ENCODE data around the gene FOXP1. TPM values are rescaled to one million over a fixed set of nuclear protein-coding genes. Genes with fewer than 3 reads are reported as not detected.

FOXP1 gene
- total and polyA plus RNA-seq, 9 donors, result 17.6 to 28.2 (median 20.5) TPM

- no peaks in the 10 kb centered on the region for H3K36me3 ChIP-seq (ENCODE audit: control insufficient read depth, insufficient read depth, low read length)
- H3K27ac ChIP-seq (ENCODE audit: low read length), result no peak overlapping the region
- WGBS (ENCODE audit: insufficient coverage), result 53% methylated on average over 3 of the region's 7 CpGs
- H3K9me3 ChIP-seq (replicated peaks; ENCODE audit: control insufficient read depth, low read depth, low read length), result no peaks in the 10 kb centered on the region
- H3K4me1 ChIP-seq (ENCODE audit: control insufficient read depth, insufficient read depth, low read length), result peaks cover 2% of the 10 kb centered on the region
- DNase-seq, result peak; percentile 38
- no peak overlapping the region for H3K4me3 ChIP-seq (ENCODE audit: low read length)
- no peaks in the 10 kb centered on the region for H3K27me3 ChIP-seq (ENCODE audit: control insufficient read depth, insufficient read depth, low read length)
These were observed 329.1 kb downstream of the FOXP1 start for GRCh38 chr3:71254281-71255057.

- Histone ChIP-seq H3K27ac (ENCODE audit: low read length) (no peak overlapping the region), H3K9me3 (replicated peaks; ENCODE audit: control insufficient read depth, low read depth, low read length) (no peaks in the 10 kb centered on the region), H3K4me1 (ENCODE audit: control insufficient read depth, insufficient read depth, low read length) (peaks cover 5% of the 10 kb centered on the region), H3K4me3 (ENCODE audit: low read length) (no peak overlapping the region), H3K27me3 (ENCODE audit: control insufficient read depth, insufficient read depth, low read length) (no peaks in the 10 kb centered on the region), H3K36me3 (ENCODE audit: control insufficient read depth, insufficient read depth, low read length) (no peaks in the 10 kb centered on the region)
- WGBS (ENCODE audit: insufficient coverage), result 80% methylated on average over 1 of the region's 2 CpGs
- no peak for DNase-seq
These were observed 330.4 kb downstream of the FOXP1 start for GRCh38 chr3:71253169-71253568.

GRCh38 chr3:71252466-71252865, 331.1 kb downstream of the FOXP1 start:
- DNase-seq, result no peak
- H3K27me3 ChIP-seq (ENCODE audit: control insufficient read depth, insufficient read depth, low read length), result no peaks in the 10 kb centered on the region
- no peaks in the 10 kb centered on the region for H3K9me3 ChIP-seq (replicated peaks; ENCODE audit: control insufficient read depth, low read depth, low read length)
- no CpG with 5 or more reads among the region's 2 CpGs for WGBS (ENCODE audit: insufficient coverage)
- H3K4me3 ChIP-seq (ENCODE audit: low read length), result no peak overlapping the region
- H3K4me1 ChIP-seq (ENCODE audit: control insufficient read depth, insufficient read depth, low read length), result peaks cover 8% of the 10 kb centered on the region
- no peak overlapping the region for H3K27ac ChIP-seq (ENCODE audit: low read length)
- no peaks in the 10 kb centered on the region for H3K36me3 ChIP-seq (ENCODE audit: control insufficient read depth, insufficient read depth, low read length)

GRCh38 chr3:71251156-71251775, 332.3 kb downstream of the FOXP1 start:
- DNase-seq, result no peak
- Histone ChIP-seq H3K27ac (ENCODE audit: low read length) (no peak overlapping the region), H3K4me1 (ENCODE audit: control insufficient read depth, insufficient read depth, low read length) (peaks cover 11% of the 10 kb centered on the region), H3K4me3 (ENCODE audit: low read length) (no peak overlapping the region), H3K27me3 (ENCODE audit: control insufficient read depth, insufficient read depth, low read length) (no peaks in the 10 kb centered on the region), H3K9me3 (replicated peaks; ENCODE audit: control insufficient read depth, low read depth, low read length) (no peaks in the 10 kb centered on the region), H3K36me3 (ENCODE audit: control insufficient read depth, insufficient read depth, low read length) (no peaks in the 10 kb centered on the region)
- WGBS (ENCODE audit: insufficient coverage), result 67% methylated on average over 1 of the region's 8 CpGs

- no peaks in the 10 kb centered on the region for H3K27me3 ChIP-seq (ENCODE audit: control insufficient read depth, insufficient read depth, low read length)
- WGBS (ENCODE audit: insufficient coverage), result 93% methylated on average over 5 of the region's 5 CpGs
- DNase-seq, result no peak
- no peak overlapping the region for H3K27ac ChIP-seq (ENCODE audit: low read length)
- H3K9me3 ChIP-seq (replicated peaks; ENCODE audit: control insufficient read depth, low read depth, low read length), result no peaks in the 10 kb centered on the region
- no peaks in the 10 kb centered on the region for H3K36me3 ChIP-seq (ENCODE audit: control insufficient read depth, insufficient read depth, low read length)
- no peak overlapping the region for H3K4me3 ChIP-seq (ENCODE audit: low read length)
- peaks cover 17% of the 10 kb centered on the region for H3K4me1 ChIP-seq (ENCODE audit: control insufficient read depth, insufficient read depth, low read length)
These were observed 333.5 kb downstream of the FOXP1 start for GRCh38 chr3:71250026-71250425.

GRCh38 chr3:71247958-71248335, 335.6 kb downstream of the FOXP1 start:
- no peaks in the 10 kb centered on the region for H3K36me3 ChIP-seq (ENCODE audit: control insufficient read depth, insufficient read depth, low read length)
- no peak for DNase-seq
- H3K27me3 ChIP-seq (ENCODE audit: control insufficient read depth, insufficient read depth, low read length), result no peaks in the 10 kb centered on the region
- H3K27ac ChIP-seq (ENCODE audit: low read length), result no peak overlapping the region
- no peaks in the 10 kb centered on the region for H3K9me3 ChIP-seq (replicated peaks; ENCODE audit: control insufficient read depth, low read depth, low read length)
- peaks cover 18% of the 10 kb centered on the region for H3K4me1 ChIP-seq (ENCODE audit: control insufficient read depth, insufficient read depth, low read length)
- no CpG with 5 or more reads among the region's 3 CpGs for WGBS (ENCODE audit: insufficient coverage)
- no peak overlapping the region for H3K4me3 ChIP-seq (ENCODE audit: low read length)

GRCh38 chr3:71247221-71247957, 336.1 kb downstream of the FOXP1 start:
- no peaks in the 10 kb centered on the region for H3K9me3 ChIP-seq (replicated peaks; ENCODE audit: control insufficient read depth, low read depth, low read length)
- peaks cover 18% of the 10 kb centered on the region for H3K4me1 ChIP-seq (ENCODE audit: control insufficient read depth, insufficient read depth, low read length)
- H3K4me3 ChIP-seq (ENCODE audit: low read length), result no peak overlapping the region
- H3K27me3 ChIP-seq (ENCODE audit: control insufficient read depth, insufficient read depth, low read length), result no peaks in the 10 kb centered on the region
- peak; percentile 73 for DNase-seq
- WGBS (ENCODE audit: insufficient coverage), result 56% methylated on average over 7 of the region's 10 CpGs
- H3K27ac ChIP-seq (ENCODE audit: low read length), result peak overlapping the region; percentile 29
- H3K36me3 ChIP-seq (ENCODE audit: control insufficient read depth, insufficient read depth, low read length), result no peaks in the 10 kb centered on the region

GRCh38 chr3:71245971-71246880, 337.3 kb downstream of the FOXP1 start:
- no peaks in the 10 kb centered on the region for H3K9me3 ChIP-seq (replicated peaks; ENCODE audit: control insufficient read depth, low read depth, low read length)
- no peak for DNase-seq
- no peaks in the 10 kb centered on the region for H3K36me3 ChIP-seq (ENCODE audit: control insufficient read depth, insufficient read depth, low read length)
- H3K4me3 ChIP-seq (ENCODE audit: low read length), result no peak overlapping the region
- peaks cover 18% of the 10 kb centered on the region for H3K4me1 ChIP-seq (ENCODE audit: control insufficient read depth, insufficient read depth, low read length)
- H3K27ac ChIP-seq (ENCODE audit: low read length), result no peak overlapping the region
- WGBS (ENCODE audit: insufficient coverage), result 49% methylated on average over 17 of the region's 19 CpGs
- H3K27me3 ChIP-seq (ENCODE audit: control insufficient read depth, insufficient read depth, low read length), result no peaks in the 10 kb centered on the region

- 27% methylated on average over 6 of the region's 8 CpGs for WGBS (ENCODE audit: insufficient coverage)
- peak; percentile 79 for DNase-seq
- peak overlapping the region; percentile 37 for H3K27ac ChIP-seq (ENCODE audit: low read length)
- H3K4me1 ChIP-seq (ENCODE audit: control insufficient read depth, insufficient read depth, low read length), result peaks cover 23% of the 10 kb centered on the region
- H3K27me3 ChIP-seq (ENCODE audit: control insufficient read depth, insufficient read depth, low read length), result no peaks in the 10 kb centered on the region
- no peaks in the 10 kb centered on the region for H3K36me3 ChIP-seq (ENCODE audit: control insufficient read depth, insufficient read depth, low read length)
- H3K4me3 ChIP-seq (ENCODE audit: low read length), result peak overlapping the region; percentile 2
- H3K9me3 ChIP-seq (replicated peaks; ENCODE audit: control insufficient read depth, low read depth, low read length), result no peaks in the 10 kb centered on the region
These were observed 338.6 kb downstream of the FOXP1 start for GRCh38 chr3:71244826-71245488.
